HG02852 (cell line): Measurements from ENCODE around the gene TTC31.

ENCODE experiments used
- ATAC-seq: cut with Tn5 transposase; IDR thresholded peaks from one replicate; pipeline ENCODE4 v1.9.1; 2021; ENCODE audit warnings: mild to moderate bottlenecking, moderate library complexity; ENCODE audit not compliant: unreplicated experiment

The TTC31 gene

DNA sequence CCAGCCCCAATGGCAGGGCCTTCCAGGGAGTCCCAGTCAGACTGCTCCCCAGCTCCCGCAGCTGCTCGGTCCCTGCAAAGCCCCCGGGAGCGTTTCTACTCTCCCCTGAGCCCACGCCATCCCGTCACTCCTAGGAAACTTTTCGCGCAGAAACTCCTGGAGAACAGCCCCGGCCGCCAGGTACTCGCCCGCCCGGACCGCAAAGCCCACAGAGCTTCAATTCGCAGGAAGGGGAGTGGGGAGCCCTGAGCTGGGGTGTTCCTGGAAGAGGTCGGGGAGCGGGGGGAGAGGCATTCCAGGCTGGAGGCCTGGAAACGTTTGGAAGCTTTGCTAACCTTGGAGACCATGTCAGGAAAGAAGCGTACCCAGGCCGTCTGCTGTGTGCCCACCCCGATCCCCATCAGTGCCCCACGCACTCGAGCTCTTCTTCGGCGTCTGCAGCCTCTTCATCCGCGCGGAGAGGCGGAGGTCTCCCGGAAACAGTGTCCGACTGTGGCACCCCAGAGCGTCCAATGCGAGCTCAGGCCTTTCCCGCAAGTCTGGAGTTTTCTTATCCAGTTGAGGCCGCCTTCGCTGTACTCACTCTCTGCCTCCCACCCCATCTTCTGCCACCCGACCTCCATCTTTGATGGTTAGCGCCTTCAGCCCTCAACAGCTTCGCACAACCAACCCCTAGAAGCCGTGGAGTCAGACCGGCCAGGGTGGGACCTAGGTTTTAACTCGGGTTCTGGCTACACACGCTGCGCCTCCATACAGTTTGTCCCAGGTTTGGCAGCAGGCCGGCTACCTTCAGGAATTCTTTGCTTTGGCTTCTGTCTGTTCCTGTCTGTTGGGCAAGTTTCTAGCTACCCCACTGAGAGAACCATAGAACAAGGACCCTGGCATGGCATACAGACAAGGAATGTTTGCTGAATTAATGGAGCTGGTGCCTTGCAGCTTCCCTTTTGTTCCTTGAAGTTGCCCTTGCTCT lies 20.9 kb downstream of the TTC31 start:
- ATAC-seq, result no peak

DNA sequence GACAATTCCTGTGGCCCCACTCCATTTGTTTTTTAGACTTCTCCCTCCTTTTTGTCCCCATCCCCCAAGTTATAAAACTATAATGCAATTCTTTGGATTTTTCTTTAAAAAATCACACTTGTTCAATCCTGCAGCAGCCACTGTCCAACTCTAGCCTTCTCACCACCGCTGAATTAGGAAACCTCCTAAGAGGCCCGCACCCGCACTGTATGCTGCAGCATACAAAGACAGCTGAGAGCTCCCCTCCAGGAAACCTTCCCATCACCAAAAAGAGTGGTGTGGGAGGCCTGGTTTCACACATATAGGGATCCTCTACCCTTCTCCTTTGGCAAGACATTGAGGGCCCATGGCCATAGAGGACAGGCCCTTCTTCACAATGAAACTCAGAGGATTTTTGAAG lies 21.7 kb downstream of the TTC31 start:
- ATAC-seq, result no peak

DNA sequence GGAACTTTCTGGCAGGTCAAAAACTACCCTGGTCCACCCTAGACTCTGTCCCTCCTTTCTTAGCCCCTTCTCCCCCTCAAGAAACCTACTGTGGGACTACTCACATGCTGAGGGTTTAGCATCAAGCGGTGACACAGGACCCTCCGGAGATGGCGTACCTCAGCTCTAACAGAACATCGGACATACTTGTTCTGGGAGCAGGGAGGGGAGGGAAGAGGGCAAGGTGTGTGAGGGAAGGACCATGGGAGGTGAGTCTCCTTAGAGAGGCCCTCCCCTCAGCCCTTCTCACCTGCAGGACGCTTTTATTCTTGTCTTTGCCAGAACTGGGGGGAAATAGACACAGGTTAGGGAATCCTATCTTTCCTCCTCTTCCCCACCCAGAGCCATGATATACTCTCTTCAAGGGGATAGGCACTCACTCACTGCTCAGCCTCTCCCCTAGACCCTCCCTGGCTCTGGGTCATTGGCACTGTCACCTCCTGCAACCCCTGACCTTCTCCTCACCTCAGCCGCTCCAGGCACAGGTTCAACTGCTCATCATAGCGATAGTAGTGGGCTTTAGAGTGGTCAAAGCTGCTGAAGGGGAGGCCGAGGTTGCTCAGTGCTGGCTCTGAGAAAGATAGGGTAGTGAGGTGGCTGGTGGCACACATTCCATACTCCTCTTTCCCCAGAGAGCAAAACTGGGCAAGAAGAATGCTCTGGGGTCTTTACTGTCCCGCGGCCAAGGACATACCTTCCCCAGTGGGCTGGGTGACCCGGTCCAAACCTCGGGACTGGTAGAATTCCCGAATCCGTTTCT lies 22.8 kb downstream of the TTC31 start:
- ATAC-seq, result no peak

DNA sequence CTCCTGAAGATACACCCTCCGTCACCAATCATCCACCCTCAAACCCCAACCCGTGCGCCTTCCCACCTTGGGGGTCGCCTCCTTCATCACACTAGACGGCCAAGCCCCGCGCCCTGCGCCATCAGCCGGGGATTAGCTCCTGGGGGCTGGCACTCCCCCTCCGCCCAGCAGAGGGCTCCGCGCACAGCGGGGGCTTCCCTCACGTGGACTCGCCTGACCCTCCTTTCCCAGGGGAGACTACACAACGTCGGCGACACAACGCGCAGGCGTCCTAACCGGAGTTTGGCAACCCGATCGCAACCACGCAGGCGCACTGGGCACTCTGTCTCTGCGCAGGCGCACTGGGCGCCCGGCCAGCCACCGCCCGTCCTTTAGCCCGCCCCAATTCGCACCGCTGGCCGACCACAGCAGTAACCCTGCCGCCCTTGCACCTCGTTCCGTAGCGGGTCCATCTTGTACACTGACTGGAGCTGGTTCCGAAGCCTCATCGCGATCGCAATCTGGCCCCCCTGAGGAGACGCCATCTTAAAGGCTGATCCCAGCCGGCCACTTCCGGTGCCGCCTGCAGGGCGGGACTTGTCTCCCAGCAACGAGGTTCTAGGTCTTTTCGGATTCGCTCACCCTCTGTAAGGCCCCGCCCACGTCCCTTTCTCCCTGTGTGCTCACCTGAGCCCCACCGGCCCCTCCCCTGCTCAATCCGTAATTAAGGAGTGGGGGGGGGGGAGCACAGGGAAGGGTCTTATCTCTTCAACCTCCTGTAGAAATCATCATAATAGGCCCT lies 24.5 kb downstream of the TTC31 start, which contains the start of gene PCGF1:
TSS of gene PCGF1 (minus strand) at position 551 of the 781 bp plus-strand sequence. CDS start at position 524, 27 bp downstream.
- peak; percentile 88 for ATAC-seq

DNA sequence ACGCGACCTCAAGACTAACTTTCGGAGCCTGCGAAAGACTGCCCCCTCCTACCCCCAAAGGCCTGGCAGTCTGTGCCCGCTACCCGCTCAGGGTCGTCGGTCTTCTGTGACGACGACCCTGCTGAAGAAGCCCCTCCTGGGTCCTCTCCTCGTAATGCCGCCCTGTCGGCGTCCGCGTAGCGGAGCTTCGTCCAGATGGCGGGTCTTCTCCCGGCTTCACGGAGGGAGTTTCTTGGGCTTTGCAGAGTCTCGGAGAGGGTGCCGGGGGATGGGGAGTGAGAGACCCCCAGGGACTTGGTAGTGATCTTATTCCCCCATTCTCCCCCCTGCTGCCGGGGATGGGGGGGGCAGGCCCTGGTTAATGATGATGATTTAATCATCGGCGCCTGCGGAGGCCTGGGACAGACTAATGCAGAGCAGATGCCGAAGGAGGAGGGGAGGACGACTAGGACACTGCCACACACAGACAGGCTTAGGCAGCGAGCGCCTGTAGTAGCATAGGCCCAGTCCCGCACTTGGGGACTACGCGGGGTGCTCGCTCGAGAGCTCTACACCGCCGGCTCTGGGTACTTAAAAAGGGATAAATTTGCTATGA lies 25.1 kb downstream of the TTC31 start:
- peak; percentile 5 for ATAC-seq

DNA sequence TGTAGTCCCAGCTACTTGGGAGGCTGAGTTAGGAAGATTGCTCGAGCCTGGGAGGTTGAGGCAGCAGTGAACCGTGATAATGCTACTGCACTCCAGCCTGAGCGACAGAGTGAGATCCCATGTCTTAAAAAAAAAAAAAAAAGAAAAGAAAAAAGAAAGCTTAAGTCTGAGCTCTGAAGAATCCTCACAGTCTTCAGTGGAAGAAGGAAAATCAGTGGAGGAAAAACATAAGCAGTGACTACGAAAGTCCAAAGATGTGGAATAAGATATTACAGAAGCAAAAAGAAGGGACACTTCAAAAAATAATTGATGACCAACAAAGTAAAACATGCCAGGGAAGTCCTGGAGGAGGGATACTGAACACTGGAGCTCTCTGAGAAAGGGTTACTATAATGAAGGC lies 27.4 kb downstream of the TTC31 start:
- ATAC-seq, result no peak

DNA sequence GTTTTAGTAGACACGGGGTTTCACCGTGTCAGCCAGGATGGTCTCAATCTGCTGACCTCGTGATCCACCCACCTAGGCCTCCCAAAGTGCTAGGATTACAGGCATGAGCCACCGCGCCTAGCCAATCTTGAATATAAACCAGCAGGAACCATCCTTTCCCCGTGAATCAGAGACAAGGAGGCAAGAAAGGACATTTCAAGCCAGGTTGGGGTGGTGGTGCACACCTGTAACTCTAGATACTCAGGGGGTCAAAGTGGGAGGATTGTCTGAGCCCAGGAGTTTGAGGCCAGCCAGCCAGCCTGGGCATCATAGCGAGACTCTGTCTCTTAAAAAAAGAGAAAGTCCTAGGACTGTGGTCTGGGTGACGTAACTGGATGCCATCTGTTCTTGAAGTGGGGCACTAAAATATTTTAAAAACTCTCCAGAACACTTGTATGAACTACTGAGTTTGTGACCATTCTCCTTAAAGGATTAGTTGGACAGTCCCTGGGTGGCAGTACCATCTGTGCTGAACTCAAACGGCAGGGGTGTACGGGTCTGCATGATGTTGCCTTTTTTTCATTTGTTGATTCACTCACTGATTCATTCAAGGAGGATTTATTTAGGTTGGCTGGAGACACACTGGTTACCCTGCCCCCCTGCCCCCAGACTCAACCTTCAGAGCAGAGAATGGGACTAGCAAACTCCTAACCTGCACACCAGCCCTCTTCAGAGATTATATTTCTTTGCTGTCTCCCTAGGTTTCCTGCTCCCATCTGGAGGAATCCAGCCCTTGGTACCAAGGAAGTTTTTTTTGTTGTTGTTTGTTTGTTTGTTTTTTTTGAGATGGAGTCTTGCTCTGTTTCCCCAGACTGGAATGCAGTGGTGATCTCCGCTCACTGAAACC lies 28.5 kb downstream of the TTC31 start:
- no peak for ATAC-seq

DNA sequence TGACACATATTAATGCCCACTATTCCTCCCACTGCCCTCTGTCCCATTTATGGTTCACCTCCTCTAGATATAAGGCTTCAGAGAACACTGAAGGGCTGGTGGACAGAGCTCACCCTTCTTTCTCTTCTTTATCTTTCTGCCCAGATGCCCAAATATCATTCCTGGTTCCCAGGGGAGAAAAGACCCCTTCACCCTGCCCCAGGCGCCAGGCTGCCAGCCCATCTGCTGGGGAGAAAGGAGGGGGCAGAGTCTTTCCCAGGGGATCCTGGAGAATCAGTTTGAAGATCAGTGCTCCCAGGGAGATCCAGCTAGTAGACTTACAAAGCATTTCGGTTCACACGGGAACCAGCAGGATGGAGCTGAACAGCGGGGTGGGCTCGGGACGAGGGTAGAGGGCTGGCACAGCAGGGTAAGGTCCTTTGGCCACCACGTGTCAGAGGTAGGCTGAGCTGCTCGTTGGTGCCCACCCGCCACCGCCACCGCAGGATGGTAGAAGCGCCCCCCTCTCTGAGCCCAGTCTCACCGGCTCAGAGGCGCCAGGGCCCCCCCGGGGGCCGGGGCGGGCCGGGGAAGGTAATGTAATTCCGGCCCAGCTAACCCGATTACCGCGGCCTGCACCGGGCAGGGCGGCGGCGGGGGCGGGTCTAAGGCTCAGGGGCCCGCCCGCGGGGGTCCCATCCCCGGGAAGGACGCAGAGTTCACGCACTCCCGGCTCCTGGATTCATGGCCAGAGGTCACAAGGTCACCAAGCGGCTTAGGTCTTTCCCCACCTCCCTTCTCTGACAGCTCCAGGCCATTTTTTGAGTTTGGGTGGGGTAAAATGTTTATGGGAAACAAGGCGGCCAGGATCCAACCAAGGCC lies 30.1 kb downstream of the TTC31 start:
- no peak for ATAC-seq

DNA sequence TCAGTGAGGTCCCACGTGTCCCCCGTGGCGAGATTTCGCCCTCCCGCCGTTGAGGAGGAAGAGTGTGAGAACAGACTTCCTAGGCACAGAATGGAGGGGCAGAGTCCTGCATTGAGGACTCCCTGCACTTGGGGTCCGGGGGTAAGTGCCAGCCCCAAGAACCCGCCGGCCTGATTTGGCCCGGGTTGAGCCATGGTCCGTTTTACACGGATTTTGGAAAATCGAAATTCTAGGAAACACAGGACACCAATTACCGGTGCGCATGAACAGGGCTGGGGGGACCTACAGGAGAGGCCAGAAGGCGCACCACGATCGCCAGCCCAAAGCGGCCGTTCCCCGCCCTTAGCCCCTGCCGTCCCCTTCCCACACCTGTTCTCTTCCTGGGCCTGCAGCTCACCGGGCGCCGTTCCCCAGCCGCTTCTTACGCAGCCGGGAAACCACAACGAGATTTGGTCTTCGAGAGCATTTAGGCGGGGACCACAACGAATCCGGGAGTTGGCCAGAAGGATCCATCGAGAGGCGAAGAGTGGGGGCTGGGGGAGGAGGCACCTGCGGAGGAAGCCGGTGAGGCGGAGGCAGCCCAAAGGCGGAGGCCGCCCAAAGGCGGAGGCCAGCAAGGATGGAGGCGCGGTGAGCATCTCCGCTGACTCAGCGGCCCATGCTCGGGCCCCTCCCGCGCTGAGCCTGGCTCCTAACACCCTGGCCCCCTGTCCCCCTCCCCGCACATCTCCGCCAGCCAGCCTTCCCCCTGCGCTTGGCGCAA lies 30.9 kb downstream of the TTC31 start:
- no peak for ATAC-seq

DNA sequence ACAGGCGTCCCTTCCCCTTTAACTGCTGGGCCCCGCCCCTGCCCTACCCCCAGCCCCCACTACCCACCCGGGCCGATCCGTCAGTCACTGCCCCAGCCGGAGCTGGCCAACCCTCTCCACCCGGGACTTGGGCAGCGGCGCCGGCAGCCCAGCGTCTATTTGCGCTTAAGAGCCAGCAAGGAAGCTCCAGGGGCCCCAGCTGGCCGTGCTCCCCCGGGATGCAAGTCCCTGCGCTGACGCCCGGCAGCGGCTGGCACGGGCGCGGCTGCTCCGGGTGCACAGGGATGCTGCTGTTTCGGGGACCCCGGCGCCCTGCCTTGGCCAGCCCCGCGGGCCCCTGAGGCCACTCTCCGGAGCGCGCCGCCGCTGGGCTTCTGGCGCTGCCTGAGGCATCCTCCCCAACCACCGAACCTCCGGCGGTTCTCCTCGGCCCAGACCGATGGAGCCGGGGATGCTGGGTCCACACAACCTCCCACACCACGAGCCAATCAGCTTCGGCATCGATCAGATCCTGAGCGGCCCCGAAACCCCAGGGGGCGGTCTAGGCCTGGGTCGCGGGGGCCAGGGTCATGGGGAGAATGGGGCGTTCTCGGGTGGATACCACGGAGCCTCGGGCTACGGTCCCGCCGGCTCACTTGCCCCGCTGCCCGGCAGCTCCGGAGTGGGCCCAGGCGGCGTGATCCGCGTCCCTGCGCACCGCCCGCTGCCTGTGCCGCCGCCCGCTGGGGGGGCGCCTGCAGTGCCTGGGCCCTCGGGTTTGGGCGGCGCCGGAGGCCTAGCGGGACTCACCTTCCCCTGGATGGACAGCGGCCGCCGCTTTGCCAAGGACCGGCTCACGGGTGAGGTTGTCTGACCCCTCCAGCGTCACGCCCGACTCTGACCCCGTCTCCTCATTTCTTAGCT lies 31.7 kb downstream of the TTC31 start, which contains the start of gene TLX2:
TSS of gene TLX2 (plus strand) at position 83 of the 903 bp plus-strand sequence. CDS start at position 440, 357 bp downstream.
- no peak for ATAC-seq

DNA sequence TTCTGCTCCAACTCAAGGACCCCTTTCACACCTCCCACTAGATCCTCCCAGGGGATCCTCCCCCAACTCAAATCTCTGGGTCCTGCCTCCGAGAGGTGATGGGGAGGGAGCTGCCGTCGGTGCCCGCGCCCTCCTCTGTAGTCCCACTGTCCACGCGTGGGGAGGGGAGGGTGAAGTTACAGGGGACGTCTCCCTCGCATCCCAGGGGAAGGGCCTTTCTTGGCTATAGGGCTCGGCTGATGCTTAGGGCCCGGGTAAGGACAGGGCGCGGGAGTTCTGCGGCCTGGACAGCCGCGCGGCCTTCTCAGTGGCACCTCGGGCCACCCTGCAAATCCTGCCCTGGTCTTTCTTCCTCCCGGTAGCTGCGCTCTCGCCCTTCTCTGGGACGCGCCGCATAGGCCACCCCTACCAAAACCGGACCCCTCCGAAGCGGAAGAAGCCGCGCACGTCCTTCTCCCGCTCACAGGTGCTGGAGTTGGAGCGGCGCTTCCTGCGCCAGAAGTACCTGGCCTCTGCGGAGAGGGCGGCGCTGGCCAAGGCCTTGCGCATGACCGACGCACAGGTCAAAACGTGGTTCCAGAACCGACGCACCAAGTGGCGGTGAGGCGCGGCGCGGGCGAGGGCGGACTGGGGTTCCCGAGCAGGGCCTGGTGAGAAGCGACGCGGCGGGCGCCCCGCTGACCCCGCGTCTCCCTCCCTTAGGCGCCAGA lies 32.5 kb downstream of the TTC31 start:
- ATAC-seq, result no peak

DNA sequence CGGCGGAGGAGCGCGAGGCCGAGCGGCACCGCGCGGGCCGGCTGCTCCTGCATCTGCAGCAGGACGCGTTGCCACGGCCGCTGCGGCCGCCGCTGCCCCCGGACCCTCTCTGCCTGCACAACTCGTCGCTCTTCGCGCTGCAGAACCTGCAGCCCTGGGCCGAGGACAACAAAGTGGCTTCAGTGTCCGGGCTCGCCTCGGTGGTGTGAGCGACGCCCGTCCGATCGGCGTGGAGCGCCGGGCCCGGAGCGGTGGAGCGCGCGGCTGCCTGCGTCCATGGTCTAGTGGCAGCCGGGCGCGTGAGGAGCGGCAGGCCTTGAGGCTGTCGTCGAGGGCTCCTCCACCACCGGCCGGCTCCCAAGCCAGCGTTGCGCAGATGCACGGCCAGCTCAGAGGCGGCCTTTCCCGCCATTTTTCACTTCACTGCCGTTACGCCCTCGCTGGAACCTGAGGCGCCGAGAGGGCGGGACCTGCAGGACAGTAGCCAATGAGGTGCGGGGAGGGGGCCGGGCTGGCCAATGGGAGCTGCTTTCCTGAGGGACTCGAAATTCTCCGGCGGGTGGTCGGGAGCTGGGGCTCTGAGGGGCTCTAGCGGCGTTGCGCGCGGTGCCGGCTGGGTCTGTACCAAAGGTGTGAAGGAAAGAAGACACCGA lies 33.2 kb downstream of the TTC31 start:
- no peak for ATAC-seq

DNA sequence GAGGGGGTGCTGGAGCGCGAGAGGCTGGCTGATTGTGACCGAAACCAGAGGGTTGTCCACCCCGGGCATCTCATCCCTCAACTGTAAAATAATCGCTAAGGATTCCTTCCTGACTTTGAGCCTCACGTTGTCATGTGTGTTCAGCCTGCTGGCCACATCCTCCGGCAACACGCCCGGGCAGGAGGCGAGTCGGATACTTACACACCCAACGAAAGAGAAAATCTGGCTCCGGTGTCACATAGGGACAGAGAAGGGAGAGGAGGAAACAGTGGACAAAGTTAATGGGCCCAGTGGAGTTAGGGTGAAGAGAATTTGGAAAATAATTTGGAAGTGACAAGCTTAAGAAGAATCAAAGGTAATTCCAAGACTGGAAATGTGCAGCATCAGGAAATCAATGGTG lies 33.8 kb downstream of the TTC31 start:
- no peak for ATAC-seq

DNA sequence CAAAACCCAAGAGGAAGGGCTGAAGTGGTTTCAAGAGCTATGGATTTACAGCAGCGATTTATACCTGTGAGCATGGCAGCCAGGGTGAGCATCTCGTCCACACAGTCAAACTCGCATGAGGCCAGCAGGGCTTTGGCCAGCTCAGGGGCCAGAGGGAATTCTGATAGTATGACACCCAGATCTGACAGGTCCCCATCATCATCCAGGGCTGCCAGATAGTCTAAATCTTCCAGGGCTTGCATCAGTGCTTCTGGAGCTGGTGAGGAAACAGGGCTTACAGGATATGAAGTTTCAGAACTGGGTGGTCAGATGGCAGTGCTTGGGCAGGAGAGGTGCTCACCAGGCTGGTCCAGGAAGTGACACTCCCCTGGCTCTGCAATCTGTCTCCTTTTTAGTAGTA lies 39.6 kb downstream of the TTC31 start:
- no peak for ATAC-seq

DNA sequence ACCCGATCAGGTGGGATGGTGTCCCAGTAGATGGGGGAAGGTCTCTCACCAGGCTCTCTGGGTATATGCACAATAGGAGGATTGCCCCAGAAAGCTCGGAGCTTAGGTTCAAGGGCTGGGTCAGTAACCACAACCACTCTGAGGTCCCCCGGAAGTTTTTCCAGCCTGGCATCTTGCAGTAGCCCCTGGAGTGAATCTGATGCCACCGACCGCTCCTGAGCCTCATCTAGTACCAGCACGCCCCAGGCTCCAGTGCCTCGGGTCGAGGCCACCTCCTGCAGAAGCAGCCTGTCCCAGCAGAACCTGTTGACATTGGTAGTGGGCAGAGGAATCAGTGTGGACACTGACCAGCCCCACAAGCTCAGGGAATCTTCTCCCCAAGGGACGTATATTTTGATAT lies 41.1 kb downstream of the TTC31 start:
- ATAC-seq, result no peak
